Body of pancreas (tissue), 4 donors: Measurements from ENCODE around the gene TNNT1. TPM values are rescaled to one million over a fixed set of nuclear protein-coding genes. Genes with fewer than 3 reads are reported as not detected.
A peak's percentile ranks its signal among the peaks of the same experiment; 100 is the strongest.

Experiments used
- ATAC-seq: fragments of 150-250 bp; one replicate; pipeline ENCODE4 v1.9.1; 2016
- DNase-seq, 4 donors: peaks; one replicate each; pipeline ENCODE4 v3.0.0-alpha.2; 2019
- H3K27ac ChIP-seq, 4 donors: fragments of 200-600 bp; sonication (generic); 1 replicate in 3 of 4; 2 replicates in 1 of 4; pipeline versions ENCODE4 v1.5.1 to v1.6.1; 2016 to 2019; ENCODE audit warnings: mild to moderate bottlenecking in 1 of 4, mixed read lengths in 1 of 4, moderate library complexity in 1 of 4
- H3K27me3 ChIP-seq, 2 donors: fragments of 200-600 bp; sonication (generic); one replicate each; pipeline ENCODE4 v1.6.0; 2016; ENCODE audit warnings: mild to moderate bottlenecking in 1 of 2
- H3K36me3 ChIP-seq, 2 donors: fragments of 200-600 bp; sonication (generic); replicated peaks in 1 of 2; 2 replicates each; pipeline ENCODE4 v1.5.1; 2016; ENCODE audit warnings: low read depth in 2 of 2; ENCODE audit not compliant: insufficient read depth in 1 of 2
- H3K4me1 ChIP-seq: fragments of 200-600 bp; sonication (generic); one replicate; pipeline ENCODE4 v1.6.0; 2016
- H3K4me3 ChIP-seq, 2 donors: fragments of 200-600 bp; sonication (generic); 1 replicate in 1 of 2; 2 replicates in 1 of 2; pipeline ENCODE4 v1.5.1; 2016 to 2019
- H3K9me3 ChIP-seq, 3 donors: fragments of 200-600 bp; sonication (generic); 1 replicate in 2 of 3; 2 replicates in 1 of 3; pipeline ENCODE4 v1.5.1; 2016
- CTCF ChIP-seq, 7 experiments: fragments of 450-650 bp in 4 of 7; fragments of 200-600 bp in 3 of 7; sonication (generic) in 3 of 7; IDR thresholded peaks; one replicate each; pipeline ENCODE4 v1.5.1; 2016 to 2019; ENCODE audit warnings: antibody characterized with exemption in 7 of 7
- POLR2A ChIP-seq, 3 donors: fragments of 450-650 bp; IDR thresholded peaks; one replicate each; pipeline ENCODE4 v1.6.1; 2016; ENCODE audit warnings: antibody characterized with exemption in 3 of 3, mild to moderate bottlenecking in 2 of 3
- WGBS, 2 donors: methylation state at CpG; one replicate each; pipeline ENCODE4 v1.1.5; 2017; 5-methylcytosine and 5-hydroxymethylcytosine counted together
- intact Hi-C: fragments of 100-400 bp; cut with DNase I; formaldehyde crosslinking; loops from one replicate; pipeline ENCODE4 v1.15.1; 2023
- total RNA-seq, 2 donors: library from RNA; depleted of rRNA; stranded (reverse); fragments of >200 nt; gene quantifications; one replicate each; pipeline ENCODE4 v1.1.0, GENCODE V29; 2016

Gene TNNT1
- total RNA-seq, 2 donors from 2014 or later, result not detected

GRCh38 chr19:55181740-55182139 lies 32.7 kb upstream of the TNNT1 start:
- WGBS, 2 donors, result 66 to 87% methylated on average over 6 to 20 of the region's 20 CpGs
- TF ChIP-seq POLR2A (IDR thresholded peaks at IDR 0.05), result no peak
- no peak for TF ChIP-seq CTCF (IDR thresholded peaks at IDR 0.05)
- ATAC-seq (no peak), DNase-seq (no peak)
- no peaks in the 10 kb centered on the region for H3K9me3 ChIP-seq
- peaks cover 18% of the 10 kb centered on the region for H3K4me1 ChIP-seq
- no peak overlapping the region for H3K4me3 ChIP-seq
- H3K27ac ChIP-seq, result no peak overlapping the region
- no peaks in the 10 kb centered on the region for H3K36me3 ChIP-seq
- intact Hi-C loops, result no loop called here
- H3K27me3 ChIP-seq, result peaks cover 0 to 32% of the 10 kb centered on the region in 2 donors

- Histone ChIP-seq H3K4me3 (no peak within 1 kb of the TSS), H3K27me3 (peaks cover 0 to 45% of the 10 kb centered on the region in 2 donors), H3K36me3 (no peaks in the 10 kb centered on the region), H3K9me3 (no peaks in the 10 kb centered on the region), H3K27ac (no peak within 1 kb of the TSS), H3K4me1 (peaks cover 18% of the 10 kb centered on the region)
- intact Hi-C loops, result no loop called here
- no peak for TF ChIP-seq POLR2A (IDR thresholded peaks at IDR 0.05)
- no peak for TF ChIP-seq CTCF (IDR thresholded peaks at IDR 0.05)
- ATAC-seq (peak; percentile 62), DNase-seq (peak; percentile 29 to 57 (median 47))
- 2% methylated on average over 28 to 57 of the region's 68 CpGs for WGBS, 2 donors
These were observed 30.8 kb upstream of the TNNT1 start, which contains the start of gene SYT5 for GRCh38 chr19:55179606-55180484. Gene SYT5, minus strand, starts transcription at chr19:55180289. Its CDS starts 1,248 bp downstream, at chr19:55179041.

GRCh38 chr19:55178781-55179599 lies 30.0 kb upstream of the TNNT1 start:
- H3K4me1 ChIP-seq, result peaks cover 18% of the 10 kb centered on the region
- intact Hi-C loops, result no loop called here
- no peak overlapping the region for H3K27ac ChIP-seq
- H3K4me3 ChIP-seq, result no peak overlapping the region
- TF ChIP-seq CTCF (IDR thresholded peaks at IDR 0.05) (no peak), POLR2A (IDR thresholded peaks at IDR 0.05) (peak in 1 of 3 donors; percentile 11)
- no peaks in the 10 kb centered on the region for H3K36me3 ChIP-seq
- DNase-seq, result peak; percentile 76 to 84 (median 82)
- no peaks in the 10 kb centered on the region for H3K9me3 ChIP-seq
- peaks cover 0 to 53% of the 10 kb centered on the region in 2 donors for H3K27me3 ChIP-seq
- WGBS, 2 donors, result 5 to 10% methylated on average over 14 to 60 of the region's 61 CpGs
- peak; percentile 77 for ATAC-seq

- WGBS, 2 donors, result 21 to 25% methylated on average over 2 of the region's 2 CpGs
- H3K27me3 ChIP-seq, result peaks cover 0 to 69% of the 10 kb centered on the region in 2 donors
- H3K4me1 ChIP-seq, result peaks cover 26% of the 10 kb centered on the region
- no peak overlapping the region for H3K27ac ChIP-seq
- H3K4me3 ChIP-seq, result no peak overlapping the region
- H3K36me3 ChIP-seq, result no peaks in the 10 kb centered on the region
- no peaks in the 10 kb centered on the region for H3K9me3 ChIP-seq
- no peak for DNase-seq
- intact Hi-C loops, result no loop called here
- no peak for ATAC-seq
- TF ChIP-seq CTCF (IDR thresholded peaks at IDR 0.05) (no peak), POLR2A (IDR thresholded peaks at IDR 0.05) (no peak)
These were observed 27.1 kb upstream of the TNNT1 start for GRCh38 chr19:55176076-55176475.
